HG02623 (cell line): ENCODE results near the gene UST.

Experiments
- ATAC-seq: cut with Tn5 transposase; IDR thresholded peaks from one replicate; pipeline ENCODE4 v1.9.1; 2021; ENCODE audit warnings: moderate library complexity; ENCODE audit not compliant: unreplicated experiment

UST gene

DNA sequence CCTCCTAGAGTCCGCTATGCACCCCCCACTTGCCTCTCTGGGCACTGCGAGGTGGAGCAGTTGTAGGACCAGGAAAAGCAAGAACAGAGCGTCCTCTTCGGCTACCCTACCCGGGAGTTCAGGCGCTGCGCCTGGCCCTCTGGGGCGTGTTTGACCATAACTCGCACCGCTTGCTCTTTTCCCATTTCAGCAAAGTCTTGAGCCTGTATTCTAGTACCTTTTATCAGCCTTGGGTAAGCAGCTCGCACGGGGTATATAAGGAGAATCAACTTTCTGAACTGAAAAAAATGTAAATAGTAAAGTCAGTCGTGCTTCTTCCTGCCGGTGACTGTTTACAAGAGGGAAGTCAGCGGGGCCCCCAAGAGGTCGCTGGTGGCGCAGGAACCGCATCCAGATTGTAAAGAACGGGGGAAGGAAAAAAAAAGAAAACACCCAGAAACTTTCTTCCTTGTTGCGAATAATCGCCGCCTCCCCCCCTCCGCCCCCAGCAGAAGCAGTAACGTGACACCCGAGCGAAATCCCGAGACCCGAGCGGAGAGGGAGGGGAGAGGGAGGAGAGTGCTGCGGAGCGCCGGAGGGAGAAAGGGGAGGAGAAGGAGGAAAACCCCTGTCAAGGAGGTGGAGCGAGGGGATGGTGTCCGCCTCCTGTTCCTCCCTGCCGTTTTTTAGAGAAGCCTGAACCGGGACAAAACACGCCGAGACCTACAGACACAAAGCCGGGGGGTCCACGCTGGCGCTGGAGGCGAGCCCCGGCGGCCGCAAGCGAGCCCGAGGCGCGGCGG, at the start of gene UST:
TSS of gene UST (plus strand) at position 668 of the 782 bp plus-strand sequence. CDS start 401 bp downstream, outside the sequence.
- ATAC-seq: peak; percentile 41

DNA sequence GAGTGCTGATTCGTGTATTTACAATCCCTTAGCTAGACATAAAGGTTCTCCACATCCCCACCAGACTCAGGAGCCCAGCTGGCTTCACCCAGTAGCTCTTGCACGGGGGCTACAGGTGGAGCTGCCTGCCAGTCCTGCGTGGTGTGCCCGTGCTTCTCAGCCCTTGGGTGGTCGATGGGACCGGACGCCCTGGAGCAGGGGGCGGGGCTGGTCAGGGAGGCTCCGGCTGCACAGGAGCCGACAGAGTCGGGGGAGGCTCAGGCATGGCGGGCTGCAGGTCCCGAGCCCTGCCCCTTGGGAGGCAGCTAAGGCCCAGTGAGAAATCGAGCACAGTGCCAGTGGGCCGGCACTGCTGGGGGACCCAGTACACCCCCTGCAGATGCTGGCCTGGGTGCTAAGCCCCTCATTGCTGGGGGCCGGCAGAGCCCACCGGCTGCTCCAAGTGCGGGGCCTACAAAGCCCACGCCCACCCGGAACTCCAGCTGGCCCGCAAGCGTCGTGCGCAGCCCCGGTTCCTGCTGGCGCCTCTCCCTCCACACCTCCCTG, 48.9 kb upstream of the UST start:
- ATAC-seq: no peak

GRCh38 chr6:148698671-148699180, 48.1 kb upstream of the UST start:
- ATAC-seq: no peak

DNA sequence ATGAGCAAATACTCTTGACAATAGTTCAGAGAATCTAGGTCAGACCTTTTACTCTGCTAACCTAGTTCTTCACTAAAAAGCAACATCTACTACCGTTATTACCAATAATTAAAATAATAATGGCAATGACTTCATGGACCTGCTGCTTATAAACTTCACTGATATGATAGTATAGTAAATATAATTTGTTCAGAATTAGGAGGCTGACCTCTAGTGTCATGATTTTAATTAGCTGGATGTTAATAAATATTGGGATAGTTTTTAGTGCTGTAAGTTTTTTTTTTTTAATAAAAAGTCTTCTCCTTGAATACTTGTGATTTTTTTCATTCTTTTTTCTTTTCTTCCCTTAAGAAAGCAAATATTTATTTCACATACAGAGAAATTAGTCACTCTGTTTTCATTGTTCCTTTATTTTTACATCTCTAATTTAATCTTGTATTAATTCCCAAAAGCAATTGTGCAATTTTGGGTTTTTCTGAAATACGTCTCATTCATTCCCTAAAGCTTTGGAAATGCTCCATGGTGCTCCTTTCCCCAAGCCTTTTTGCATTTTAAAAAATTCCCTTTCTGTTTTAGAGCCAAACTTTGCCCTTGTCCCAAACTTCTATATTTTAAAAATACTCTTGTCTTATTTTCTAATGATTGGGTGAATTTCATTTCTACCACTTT, 46.6 kb upstream of the UST start:
- no peak for ATAC-seq

DNA sequence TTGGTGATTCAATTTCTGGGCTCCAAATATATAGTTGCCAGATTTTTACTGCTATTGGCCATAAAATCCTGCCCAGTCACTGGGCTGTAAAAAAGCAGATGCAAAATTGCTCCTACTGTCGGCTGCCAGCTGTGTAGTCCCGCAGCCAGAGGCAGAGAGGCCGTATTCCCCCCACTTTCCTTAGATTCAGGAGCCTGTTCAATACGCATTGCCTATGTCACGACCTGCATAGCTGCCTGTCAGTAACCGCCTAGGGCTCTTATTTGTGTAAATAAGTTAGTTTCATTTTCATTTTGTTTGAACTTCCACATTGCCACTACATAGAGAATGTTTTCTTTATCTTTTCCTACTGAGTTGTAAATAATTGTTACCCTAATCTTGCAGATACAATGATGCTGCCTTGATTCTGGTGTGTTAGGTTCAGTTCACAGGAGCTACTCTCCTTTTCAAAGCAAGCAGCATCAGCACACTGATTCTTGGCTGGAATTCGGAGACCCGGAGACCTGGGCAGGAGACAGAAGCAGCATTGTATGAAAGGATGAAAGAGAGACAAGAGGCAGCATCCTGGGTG, 46.0 kb upstream of the UST start:
- ATAC-seq: peak; percentile 78

- ATAC-seq: peak; percentile 10
Measured at GRCh38 chr6:148701375-148701774, 45.5 kb upstream of the UST start.

GRCh38 chr6:148703900-148704299, 42.9 kb upstream of the UST start:
- ATAC-seq: no peak

DNA sequence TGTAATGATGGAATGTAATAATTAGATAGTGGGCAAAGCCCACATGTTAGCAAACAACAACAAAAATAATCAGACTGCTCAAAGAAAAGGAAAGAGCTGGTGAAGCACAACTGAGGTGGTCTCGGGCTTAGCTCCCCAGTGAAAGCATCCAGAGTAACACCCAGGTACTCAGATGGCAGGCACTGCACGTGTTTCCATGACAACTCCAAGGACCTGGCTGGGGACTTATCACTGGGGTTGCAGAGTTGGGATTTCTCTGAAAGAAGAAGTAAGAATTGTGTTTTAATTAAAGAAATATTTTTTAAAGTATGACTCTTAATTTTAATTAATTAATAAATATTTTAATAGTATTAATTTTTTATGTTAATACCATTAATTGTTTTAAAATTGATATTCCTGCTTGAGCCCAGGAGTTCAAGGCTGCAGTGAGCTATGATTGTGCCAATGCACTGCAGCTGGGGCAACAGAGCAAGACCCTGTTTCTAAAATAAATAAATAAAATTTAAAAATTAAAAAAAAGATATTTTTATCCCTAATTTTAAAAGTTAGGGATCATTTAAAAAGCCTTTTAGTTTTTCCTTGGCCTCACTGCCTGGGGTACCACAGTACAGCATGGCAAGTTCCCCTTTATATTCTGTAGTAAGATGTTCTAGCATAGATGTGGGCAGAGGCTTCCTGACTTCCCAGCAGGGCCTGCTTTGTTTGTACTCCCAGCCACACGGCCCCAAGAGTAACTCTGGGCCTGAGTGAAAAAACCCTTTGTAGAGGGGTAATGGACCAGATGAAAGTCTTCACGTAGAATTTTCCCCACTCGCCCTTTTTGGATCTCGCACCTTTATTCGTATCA, 42.2 kb upstream of the UST start:
- no peak for ATAC-seq

GRCh38 chr6:148708707-148709106, 38.1 kb upstream of the UST start:
- no peak for ATAC-seq

DNA sequence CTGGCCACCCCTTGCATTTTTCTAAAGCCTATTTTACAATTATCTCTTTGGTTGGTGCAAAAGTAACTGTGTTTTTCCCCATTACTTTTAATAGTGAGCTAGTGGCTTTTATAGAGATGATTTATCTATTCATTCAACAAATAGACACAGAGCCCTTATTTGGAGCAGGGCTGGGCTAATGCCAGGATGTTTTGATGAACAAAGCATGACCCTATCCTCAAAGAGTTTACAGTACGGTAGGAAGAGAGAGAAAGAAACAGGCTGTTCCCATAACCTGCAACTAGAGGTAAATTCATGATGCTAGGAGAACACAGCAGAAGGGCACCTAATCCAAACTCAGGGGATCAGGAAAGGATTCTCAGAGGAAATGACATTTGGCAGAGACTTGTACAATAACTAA, 37.3 kb upstream of the UST start:
- no peak for ATAC-seq

GRCh38 chr6:148711833-148712654, 34.8 kb upstream of the UST start:
- no peak for ATAC-seq

DNA sequence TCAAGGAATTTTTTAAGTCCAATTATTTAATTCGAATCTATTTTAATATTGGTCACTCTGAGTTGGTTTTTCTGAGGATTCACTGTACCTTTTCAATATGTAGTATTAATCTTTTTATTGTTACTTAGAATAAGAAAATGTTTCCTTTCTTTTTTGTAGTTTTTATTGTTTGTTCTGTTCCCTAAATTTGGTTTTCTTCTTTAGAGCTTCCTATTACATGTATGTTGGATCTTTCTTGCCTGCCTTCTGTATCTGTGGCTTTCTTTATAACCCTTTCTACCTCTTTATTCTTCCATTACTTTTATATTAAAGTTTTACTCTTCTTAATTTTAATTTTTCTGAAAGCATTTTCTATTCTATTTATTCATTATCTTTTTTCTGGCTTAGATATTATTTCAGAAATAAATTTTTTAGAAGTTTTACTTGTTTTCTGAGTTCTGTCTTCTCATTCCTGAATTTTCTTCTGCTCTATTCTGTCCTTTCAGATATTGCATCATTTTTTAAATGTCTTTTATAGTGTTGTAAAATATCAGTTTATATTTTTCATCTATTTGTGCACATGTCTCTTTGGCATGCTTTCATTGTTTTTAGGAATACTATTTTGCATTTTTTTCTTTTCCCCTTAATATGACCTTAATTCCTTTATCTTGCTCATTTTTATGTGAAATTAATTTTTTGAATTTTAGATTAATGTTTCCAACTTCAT, 33.6 kb upstream of the UST start:
- no peak for ATAC-seq

DNA sequence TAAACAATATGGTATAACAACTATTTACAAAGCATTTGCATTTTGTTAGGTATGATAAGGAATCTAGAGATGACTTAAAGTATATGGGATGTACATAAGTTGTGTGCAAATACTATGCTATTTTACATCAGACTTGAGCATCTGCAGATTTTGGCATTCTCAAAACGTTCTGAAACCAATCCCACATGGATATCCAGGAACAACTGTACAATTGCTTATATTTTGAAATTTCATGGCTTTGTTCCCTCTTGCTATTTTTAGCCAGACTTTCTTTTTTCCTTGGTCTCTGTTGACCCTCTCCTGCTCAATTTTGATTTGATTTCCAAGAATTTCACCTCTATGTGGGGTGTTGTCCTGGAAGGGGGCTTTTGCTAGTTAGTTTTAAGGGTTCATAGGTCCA, 32.9 kb upstream of the UST start:
- no peak for ATAC-seq

DNA sequence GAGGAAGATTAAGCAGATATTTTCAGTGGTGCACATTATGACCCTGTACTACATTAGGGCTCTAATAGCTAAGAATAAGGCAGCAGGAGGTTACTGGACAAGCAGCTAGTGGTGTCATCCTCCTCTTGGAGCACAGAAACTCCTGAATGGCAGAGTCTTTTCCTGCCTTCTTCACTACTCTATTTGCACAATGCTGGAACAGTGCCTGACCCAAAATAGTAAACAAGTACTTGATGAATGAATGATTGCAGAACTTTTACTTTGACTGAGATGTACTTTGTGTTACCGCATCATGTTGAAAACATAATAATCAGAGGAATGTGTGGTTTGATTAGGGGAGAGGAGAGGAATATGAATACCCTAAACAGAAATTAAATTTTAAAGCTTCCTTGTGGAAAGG, 30.0 kb upstream of the UST start:
- no peak for ATAC-seq

DNA sequence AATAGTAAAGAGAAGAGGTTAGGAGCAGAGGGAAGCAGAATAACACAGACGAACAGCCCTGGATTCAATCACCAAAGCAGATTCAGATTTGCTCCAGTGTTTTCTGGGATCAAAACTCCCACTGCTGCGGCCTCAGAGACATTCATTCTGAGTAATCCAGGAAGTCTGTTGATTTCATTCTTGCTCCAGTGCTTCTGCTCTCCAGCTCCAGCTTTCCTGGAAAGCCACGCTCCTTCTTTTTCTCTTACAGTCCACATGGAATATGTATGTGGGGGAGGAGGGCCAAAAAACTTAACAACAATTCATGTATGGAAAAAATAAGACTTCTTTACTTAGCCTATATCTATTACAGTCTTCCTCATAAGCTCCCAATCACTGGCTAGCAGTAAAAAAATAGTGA, 26.4 kb upstream of the UST start:
- no peak for ATAC-seq

GRCh38 chr6:148720897-148721296, 25.9 kb upstream of the UST start:
- ATAC-seq: no peak

DNA sequence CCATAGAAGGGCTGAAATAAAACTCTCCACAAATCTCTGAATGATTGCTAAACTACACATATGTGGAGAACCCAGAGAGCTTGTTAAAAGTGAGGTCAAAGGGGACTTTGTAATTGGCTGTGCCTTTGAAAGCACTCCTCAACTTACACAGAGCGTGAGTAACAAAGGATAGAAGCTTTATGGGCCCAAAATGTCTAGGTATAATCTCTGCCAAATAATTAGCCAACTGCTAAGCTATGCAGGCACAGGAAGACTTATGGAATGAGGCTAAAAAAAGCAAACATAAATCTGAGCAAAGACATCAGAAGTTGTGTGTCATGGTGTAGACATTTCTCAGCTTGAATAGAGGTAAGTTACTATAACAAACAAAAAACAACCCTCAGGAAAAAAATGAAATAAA, 23.3 kb upstream of the UST start:
- ATAC-seq: no peak

DNA sequence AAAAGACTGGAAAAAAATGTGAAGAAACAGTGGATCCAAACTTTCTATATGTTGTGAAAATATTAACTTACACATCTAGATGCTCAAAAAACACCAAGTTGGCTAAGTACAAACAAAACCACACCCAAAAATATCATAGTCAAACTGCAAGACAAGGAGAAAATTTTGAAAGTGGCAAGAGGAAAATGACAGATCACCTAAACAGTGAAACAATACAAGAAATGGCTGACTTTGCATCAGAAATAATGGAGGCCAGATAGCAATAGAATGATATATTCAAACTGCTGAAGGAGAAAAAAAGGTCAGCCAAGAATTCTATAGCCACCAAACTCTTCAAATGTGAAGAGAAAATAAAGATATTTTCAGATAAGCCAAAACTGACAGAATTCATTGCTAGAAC, 22.4 kb upstream of the UST start:
- no peak for ATAC-seq

- no peak for ATAC-seq
Measured at GRCh38 chr6:148727104-148727503, 19.7 kb upstream of the UST start.
